HEK293T (cell line): ENCODE data around the gene PRDM16.

ENCODE experiments used
- ARNT ChIP-seq: fragments of 450-650 bp; IDR thresholded peaks from 2 replicates; pipeline ENCODE4 v1.6.1; 2017; ENCODE audit warnings: mild to moderate bottlenecking
- BHLHE40 ChIP-seq: fragments of 450-650 bp; IDR thresholded peaks from 2 replicates; pipeline ENCODE4 v1.6.1; 2016; ENCODE audit warnings: mild to moderate bottlenecking, moderate library complexity, borderline replicate concordance
- CTBP1 ChIP-seq: fragments of 450-650 bp; IDR thresholded peaks from 2 replicates; pipeline ENCODE4 v1.6.1; 2016; ENCODE audit warnings: borderline replicate concordance
- ELF4 ChIP-seq: fragments of 450-650 bp; IDR thresholded peaks from 2 replicates; pipeline ENCODE4 v1.6.1; 2017; ENCODE audit warnings: antibody characterized with exemption
- FOXA1 ChIP-seq: fragments of 450-650 bp; IDR thresholded peaks from 2 replicates; pipeline ENCODE4 v1.6.1; 2016; ENCODE audit warnings: mild to moderate bottlenecking
- HDGF ChIP-seq: fragments of 450-650 bp; IDR thresholded peaks from 2 replicates; pipeline ENCODE4 v1.6.1; 2017; ENCODE audit warnings: antibody characterized with exemption, borderline replicate concordance
- L3MBTL2 ChIP-seq: fragments of 450-650 bp; conservative IDR thresholded peaks from 2 replicates; pipeline ENCODE4 v1.6.1; 2016; ENCODE audit warnings: mild to moderate bottlenecking
- PKNOX1 ChIP-seq: fragments of 450-650 bp; IDR thresholded peaks from 2 replicates; pipeline ENCODE4 v1.6.1; 2016
- SP1 ChIP-seq: fragments of 450-650 bp; IDR thresholded peaks from 2 replicates; pipeline ENCODE4 v1.6.1; 2017
- TARDBP ChIP-seq: fragments of 450-650 bp; IDR thresholded peaks from 2 replicates; pipeline ENCODE4 v1.6.1; 2016

- no peak for TF ChIP-seq SP1
- no peak for TF ChIP-seq BHLHE40
- no peak for TF ChIP-seq ARNT
- TF ChIP-seq ELF4, result no peak
- no peak for TF ChIP-seq CTBP1
- TF ChIP-seq HDGF, result no peak
- TF ChIP-seq L3MBTL2, result no peak
- TF ChIP-seq TARDBP, result no peak
- no peak for TF ChIP-seq PKNOX1
- no peak for TF ChIP-seq FOXA1
These were observed 53.3 kb downstream of the PRDM16 start for GRCh38 chr1:3122311-3122710.
